Measurements from ENCODE around the gene MAN1B1.
A peak's percentile ranks its signal among the peaks of the same experiment; 100 is the strongest.
"Not testable (repeated sequence)": the region's sequence is repeated elsewhere in the genome, so short reads cannot be mapped to it uniquely, and the experiment has no call there.

MAN1B1 gene

GRCh38 chr9:137114613-137115393 lies 28.0 kb downstream of the MAN1B1 start, which contains the start of gene DPP7:
Gene DPP7 (minus strand): TSS chr9:137114733. CDS start chr9:137114713, 20 bp downstream.
- no peak for TF ChIP-seq CTCF (IDR thresholded peaks at IDR 0.05; ENCODE audit: low read depth, low read length, missing control alignments)
- in situ Hi-C loops (cut with HindIII; ENCODE audit: low sequenced_read_pairs), result no loop called here
- H3K4me3 ChIP-seq (ENCODE audit: low read depth, low read length), result peak within 1 kb of the TSS; percentile 43
- no peak for DNase-seq (ENCODE audit: low read depth)

DNA sequence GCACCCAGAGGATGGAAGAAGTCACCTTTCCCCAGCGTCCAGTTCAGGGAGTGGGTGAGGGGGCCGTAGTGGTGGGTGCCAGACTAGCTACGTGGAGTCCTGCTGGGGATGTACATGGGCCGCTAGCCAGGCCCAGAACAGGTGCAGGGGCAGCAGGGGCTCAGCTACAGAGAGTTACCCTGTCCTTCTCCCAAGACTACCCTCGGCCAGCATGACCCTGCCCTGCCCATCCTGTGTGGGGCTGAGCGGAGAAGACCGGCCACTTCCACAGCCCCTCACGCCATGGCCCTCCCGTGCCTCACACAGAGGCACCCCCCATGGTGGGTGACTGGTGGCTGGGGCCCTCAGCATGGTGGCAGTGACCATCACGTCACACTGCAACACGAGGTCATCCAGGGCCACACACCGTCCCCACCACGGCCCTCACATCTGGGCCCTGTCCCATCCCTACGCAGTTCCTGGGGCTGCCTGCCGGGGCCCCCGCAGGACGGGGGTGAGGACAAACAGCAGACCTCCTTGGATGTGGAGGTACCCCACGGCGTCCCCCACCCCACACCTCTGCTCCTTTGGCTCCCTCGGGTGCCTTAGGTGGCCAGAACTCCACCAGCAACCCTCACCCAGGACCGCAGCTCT lies 28.7 kb downstream of the MAN1B1 start:
- TF ChIP-seq CTCF (IDR thresholded peaks at IDR 0.05; ENCODE audit: low read depth, low read length, missing control alignments), result no peak
- H3K4me3 ChIP-seq (ENCODE audit: low read depth, low read length), result no peak overlapping the region
- in situ Hi-C loops (cut with HindIII; ENCODE audit: low sequenced_read_pairs), result no loop called here
- no peak for DNase-seq (ENCODE audit: low read depth)

DNA sequence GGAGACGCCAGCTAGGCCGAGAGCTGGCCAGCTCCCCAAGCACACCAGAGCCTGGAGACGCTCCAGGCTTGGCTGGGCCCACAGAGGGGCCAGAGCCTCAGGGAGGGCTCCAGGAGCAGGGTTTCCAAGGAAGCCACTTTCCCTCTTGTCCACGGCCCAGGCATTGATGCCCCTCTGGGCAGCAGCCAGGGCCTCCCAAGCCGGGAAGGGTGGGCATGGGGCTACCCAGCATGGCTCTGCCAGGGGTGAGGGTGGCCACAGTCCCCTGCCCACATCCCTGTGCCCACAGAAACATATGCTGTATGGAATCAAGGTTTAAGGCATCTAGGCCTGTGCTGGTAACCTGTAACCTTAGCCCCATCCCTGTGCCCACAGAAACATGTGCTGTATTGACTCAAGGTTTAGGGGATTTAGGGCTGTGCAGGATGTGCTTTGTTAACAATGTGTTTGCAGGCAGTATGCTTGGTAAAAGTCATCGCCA lies 29.3 kb downstream of the MAN1B1 start:
- H3K4me3 ChIP-seq (ENCODE audit: low read depth, low read length), result no peak overlapping the region
- DNase-seq (ENCODE audit: low read depth), result no peak
- TF ChIP-seq CTCF (IDR thresholded peaks at IDR 0.05; ENCODE audit: low read depth, low read length, missing control alignments), result no peak
- in situ Hi-C loops (cut with HindIII; ENCODE audit: low sequenced_read_pairs), result no loop called here

DNA sequence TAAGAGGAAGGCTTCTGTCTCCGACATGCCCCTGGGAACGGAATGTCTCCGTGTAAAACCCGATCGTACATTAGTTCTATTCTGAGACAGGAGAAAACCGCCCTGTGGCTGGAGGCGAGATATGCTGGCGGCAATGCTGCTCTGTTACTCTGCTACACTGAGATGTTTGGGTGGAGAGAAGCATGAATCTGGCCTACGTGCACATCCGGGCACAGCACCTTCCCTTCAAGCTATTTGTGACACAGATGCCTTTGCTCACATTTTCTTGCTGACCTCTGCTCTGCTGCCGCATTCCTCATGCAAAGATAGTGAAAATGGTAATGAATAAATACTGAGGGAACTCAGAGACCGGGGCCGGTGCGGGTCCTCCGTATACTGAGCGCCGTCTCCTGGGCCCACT lies 29.9 kb downstream of the MAN1B1 start:
- TF ChIP-seq CTCF (IDR thresholded peaks at IDR 0.05; ENCODE audit: low read depth, low read length, missing control alignments), result no peak
- no peak for DNase-seq (ENCODE audit: low read depth)
- in situ Hi-C loops (cut with HindIII; ENCODE audit: low sequenced_read_pairs), result no loop called here

DNA sequence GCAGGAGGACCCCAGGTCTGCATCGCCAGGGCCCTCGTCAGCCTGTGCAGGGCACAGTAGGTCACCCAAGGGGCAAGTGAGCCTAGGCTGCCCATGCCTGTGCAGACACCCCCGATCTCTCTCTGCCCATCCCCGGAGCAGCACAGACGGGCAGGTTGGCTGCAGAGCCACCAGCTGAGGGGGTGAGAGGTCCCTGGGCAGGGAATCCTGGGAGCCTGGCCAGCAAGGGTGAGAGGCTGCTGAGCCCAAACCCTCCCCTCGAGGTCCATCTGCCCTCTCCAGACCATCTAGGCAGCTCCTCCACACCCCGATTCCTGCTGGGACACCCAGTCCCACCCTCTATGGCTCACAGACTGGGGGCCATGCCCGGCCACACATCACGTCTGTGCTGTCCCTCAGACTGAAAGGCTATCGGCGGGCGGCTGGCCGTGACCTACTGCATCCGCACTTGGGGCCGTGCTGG lies 30.5 kb downstream of the MAN1B1 start:
- in situ Hi-C loops (cut with HindIII; ENCODE audit: low sequenced_read_pairs), result no loop called here
- no peak for DNase-seq (ENCODE audit: low read depth)

More for the DNA sequence above, 29.9 kb downstream of the MAN1B1 start:
- H3K4me3 ChIP-seq (ENCODE audit: low read depth, low read length), result no peak overlapping the region

DNA sequence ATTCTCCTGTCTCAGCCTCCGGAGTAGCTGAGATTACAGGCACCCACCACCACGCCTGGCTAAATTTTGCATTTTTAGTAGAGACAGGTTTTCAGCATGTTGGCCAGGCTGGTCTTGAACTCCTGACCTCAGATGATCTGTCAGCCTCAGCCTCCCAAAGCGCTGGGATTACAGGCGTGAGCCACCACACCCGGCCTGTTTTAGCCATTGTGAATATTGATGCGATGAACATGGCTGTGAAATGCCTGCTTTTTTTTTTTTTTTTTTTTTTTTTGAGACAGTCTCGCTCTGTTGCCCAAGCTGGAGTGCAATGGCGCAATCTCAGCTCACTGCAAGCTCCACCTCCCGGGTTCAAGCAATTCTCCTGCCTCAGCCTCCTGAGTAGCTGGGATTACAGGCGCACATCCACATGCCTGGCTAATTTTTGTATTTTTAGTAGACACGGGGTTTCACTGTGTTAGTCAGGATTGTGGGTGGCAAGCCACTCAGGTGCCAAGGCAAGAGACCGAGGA lies 31.4 kb downstream of the MAN1B1 start:
- in situ Hi-C loops (cut with HindIII; ENCODE audit: low sequenced_read_pairs); DNase-seq (ENCODE audit: low read depth); H3K4me3 ChIP-seq (ENCODE audit: low read depth, low read length): not testable (repeated sequence)

More for the DNA sequence above, 30.5 kb downstream of the MAN1B1 start:
- no peak for TF ChIP-seq CTCF (IDR thresholded peaks at IDR 0.05; ENCODE audit: low read depth, low read length, missing control alignments)
- H3K4me3 ChIP-seq (ENCODE audit: low read depth, low read length), result no peak overlapping the region

GRCh38 chr9:137121927-137122795 lies 35.4 kb downstream of the MAN1B1 start:
- H3K4me3 ChIP-seq (ENCODE audit: low read depth, low read length); DNase-seq (ENCODE audit: low read depth); in situ Hi-C loops (cut with HindIII; ENCODE audit: low sequenced_read_pairs): not testable (repeated sequence)

DNA sequence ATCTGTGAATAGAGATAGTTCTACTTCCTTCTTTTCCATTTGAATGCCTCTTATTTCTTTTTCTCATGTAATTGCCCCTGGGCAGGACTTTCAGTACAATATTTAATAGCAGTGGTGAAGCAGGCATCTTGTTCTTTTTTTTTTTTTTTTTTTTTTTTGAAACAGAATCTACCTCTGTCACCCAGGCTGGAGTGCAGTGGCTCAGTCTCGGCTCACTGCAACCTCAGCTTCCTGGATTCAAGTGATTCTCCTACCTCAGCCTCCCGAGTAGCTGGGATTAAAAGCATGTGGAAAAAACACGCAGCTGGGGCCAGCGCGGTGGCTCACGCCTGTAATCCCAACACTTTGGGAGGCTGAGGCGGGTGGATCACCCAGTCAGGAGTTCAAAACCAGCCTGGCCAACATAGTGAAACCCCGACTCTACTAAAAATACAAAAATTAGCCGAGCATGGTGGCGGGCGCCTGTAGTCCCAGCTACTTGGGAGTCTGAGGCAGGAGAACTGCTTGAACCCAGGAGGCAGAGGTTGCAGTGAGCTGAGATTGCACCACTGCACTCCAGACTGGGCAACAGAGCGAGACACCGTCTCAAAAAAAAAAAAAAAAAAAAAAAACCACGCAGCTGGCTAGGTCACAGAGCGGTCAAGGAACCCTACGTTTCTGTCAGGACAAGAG lies 36.1 kb downstream of the MAN1B1 start:
- not testable (repeated sequence) for DNase-seq (ENCODE audit: low read depth)

More for the DNA sequence above, 36.1 kb downstream of the MAN1B1 start:
- H3K4me3 ChIP-seq (ENCODE audit: low read depth, low read length); in situ Hi-C loops (cut with HindIII; ENCODE audit: low sequenced_read_pairs): not testable (repeated sequence)
